GM19397 (cell line): Measurements from ENCODE around the gene GARRE1.
A peak's percentile ranks its signal among the peaks of the same experiment; 100 is the strongest.
"Not testable (repeated sequence)": the region's sequence is repeated elsewhere in the genome, so short reads cannot be mapped to it uniquely, and the experiment has no call there.

Experiments
- ATAC-seq: cut with Tn5 transposase; IDR thresholded peaks from one replicate; pipeline ENCODE4 v1.9.1; 2021; ENCODE audit warnings: mild to moderate bottlenecking, moderate library complexity; ENCODE audit not compliant: unreplicated experiment

Gene GARRE1

DNA sequence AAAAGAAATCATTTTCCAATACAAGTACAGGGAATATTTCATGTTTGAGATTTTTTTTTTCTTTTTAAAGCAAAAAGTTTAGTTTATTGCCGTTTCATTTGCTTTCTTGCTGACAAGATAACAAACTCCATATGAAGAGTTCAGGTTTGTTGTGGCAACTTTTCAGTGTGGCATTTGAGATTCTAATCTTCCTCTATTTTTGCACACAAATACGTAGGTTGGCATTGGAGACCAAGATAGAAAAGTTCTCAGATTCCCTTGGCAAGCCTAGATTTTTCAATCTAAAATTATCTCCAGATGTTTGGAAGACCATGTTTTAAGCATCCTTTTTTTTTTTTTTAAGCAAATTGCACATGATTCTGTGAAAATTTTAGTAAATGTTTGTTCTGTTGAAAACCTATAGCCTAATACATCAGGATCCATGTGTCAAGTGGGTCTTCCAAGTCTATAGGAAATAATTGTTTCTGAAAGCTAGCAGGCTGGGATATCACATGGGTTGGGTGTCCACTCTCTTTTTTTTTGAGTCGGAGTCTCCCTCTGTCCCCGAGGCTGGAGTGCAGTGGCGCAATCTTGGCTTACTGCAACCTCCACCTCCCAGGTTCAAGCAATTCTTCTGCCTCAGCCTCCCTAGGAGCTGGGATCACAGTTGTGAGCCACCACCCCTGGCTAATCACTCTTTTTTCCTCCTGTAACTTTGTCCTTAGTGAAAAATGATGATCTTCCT, 2.6 kb downstream of the GARRE1 start:
- no peak for ATAC-seq

DNA sequence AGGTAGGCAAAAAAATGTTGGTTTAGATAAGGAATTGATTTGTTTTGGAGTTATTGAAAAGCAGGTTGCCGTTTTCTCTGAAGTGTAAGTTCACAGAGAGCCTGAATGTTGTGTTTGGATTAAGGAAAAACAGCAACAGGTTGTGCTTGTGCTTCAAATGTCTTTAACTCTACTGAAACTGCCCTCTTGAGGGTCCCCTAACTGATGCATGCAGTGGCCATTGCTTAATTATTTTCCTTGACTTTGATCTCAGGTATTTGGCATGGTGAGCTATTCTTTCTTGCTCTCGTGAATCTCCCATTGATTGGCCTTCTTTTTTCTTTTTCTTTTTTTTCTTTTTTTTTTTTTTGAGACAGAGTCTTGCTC, 3.2 kb downstream of the GARRE1 start:
- no peak for ATAC-seq

DNA sequence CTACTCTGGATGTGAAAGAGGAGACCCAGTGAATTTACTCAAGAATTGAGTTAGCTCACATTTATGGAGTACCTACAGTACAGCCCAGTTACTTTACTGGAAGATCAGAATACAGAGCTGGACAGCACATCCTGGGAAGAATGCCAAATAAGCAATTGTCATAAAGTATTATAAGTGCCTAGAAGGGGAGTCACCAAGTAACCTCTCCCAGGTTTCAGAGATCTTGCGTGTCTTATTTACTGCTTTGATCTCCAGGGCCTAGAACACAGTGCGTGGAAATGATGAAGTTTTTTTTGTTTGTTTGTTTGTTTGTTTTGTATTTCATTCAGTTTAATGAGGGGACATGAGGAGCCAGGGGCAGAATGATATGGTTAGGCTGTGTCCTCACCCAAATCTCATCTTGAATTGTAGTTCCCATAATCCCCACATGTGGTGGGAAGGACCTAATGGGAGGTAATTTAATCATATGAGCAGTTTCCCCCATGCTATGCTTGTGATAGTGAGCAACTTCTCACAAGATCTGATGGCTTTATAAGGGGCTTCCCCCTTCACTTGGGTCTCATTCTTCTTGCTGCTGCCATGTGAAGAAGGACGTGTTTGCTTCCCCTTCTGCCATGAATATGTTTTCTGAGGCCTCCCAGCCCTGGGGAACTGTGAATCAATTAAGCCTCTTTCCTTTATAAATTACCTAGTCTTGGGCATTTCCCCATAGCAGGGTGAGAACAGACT, 5.2 kb downstream of the GARRE1 start:
- no peak for ATAC-seq

DNA sequence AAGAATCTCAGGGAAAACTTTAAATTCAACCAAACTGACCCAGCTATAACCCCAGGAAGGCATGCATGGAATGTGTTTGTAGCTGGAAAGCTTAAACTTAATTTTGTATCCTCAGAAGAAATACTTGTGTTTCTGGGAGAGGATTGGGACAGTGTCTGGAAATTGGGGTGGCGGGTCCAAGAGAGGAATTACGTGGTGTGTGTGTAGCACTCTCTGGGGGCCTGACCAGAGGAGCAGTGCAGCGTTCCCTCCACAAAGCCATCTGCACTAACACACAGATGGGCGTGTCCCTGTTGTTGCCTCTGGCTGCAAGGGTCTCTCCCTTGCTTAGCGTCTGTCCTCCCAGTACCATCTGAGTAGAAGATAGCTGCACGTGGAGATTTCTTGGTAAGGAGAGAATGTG, 6.4 kb downstream of the GARRE1 start:
- ATAC-seq: no peak

DNA sequence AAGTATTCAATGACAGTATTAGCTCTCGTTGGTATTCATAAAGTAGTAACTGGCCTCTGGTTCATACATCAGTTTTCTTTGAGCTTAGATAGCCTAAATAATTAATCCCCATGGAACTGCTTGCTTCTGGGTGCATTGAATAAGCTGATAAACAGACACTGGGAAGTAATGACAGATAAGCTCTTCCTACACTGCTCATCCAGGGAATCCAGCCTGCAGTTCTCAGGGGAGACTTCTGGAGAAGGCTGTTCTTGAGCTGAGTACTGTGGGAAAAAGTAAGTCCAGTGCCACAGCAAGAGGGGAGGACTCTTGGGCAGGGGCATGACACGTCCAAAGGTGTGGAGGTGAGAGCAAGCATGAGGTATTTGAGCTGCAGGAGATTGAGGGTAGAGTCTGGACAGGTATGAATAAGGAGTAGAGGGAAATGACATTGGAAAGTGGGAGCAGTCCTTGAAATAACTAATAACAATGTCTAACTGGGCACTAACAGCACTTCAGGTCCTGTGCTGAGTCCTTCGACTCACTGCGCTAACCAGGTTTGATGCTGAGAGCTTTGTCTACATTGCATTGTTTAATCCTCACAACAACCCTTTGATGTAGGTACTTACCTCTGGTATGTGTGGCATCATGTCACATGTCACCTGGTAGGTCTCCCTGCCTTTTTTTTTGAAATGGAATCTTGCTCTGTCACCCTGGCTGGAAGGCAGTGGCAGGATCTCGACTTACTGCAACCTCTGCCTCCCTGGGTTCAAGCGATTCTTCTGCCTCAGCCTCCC, 7.2 kb downstream of the GARRE1 start:
- no peak for ATAC-seq

DNA sequence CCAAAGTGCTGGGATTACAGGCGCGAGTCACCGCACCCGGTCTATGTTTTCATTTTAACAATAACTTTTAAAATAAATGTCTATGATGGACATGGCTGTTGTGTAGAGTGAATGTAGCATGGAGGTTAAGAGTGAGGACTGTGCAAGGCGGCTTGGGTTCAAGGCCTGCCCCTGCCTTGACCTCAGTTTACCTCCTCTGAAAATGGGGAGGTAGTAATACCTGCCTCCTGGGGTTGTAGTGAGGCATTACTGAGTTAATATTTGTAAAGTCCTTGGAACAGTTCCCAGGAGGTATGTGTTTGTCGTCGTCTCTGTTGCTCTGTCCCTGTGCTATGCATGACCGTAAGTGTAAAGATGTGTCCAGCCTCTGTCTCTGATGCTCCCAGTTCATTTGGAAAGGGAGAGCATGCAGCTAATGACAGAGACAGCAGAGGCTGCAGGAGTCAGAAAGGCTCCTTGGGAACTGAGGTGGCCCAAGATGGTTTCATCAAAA, 9.4 kb downstream of the GARRE1 start:
- no peak for ATAC-seq

DNA sequence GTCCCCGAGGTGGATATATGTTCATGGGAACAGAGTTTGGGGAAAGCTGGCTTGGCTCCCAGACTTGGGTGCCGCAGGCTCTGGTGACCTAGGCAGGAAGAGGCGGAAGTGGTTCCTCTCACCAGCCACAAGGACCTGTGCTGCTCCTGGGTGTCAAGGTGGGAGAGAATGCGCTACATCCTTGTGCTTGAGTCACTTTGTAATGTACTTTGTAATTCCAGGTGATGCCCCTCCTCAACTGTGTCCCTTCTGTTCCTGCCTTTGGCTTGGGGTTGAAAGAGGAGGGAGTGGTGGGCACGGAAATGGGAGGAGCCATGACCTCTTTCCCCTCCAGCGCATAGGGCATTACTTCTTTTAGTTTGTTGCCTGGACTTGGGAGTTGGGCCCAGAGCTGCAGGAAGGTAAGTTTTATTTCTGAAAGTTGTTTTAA, 10.9 kb downstream of the GARRE1 start:
- ATAC-seq: no peak

GRCh38 chr19:34269081-34269480, 14.7 kb downstream of the GARRE1 start:
- no peak for ATAC-seq

- no peak for ATAC-seq
These were observed 15.1 kb downstream of the GARRE1 start for GRCh38 chr19:34269489-34269888.

DNA sequence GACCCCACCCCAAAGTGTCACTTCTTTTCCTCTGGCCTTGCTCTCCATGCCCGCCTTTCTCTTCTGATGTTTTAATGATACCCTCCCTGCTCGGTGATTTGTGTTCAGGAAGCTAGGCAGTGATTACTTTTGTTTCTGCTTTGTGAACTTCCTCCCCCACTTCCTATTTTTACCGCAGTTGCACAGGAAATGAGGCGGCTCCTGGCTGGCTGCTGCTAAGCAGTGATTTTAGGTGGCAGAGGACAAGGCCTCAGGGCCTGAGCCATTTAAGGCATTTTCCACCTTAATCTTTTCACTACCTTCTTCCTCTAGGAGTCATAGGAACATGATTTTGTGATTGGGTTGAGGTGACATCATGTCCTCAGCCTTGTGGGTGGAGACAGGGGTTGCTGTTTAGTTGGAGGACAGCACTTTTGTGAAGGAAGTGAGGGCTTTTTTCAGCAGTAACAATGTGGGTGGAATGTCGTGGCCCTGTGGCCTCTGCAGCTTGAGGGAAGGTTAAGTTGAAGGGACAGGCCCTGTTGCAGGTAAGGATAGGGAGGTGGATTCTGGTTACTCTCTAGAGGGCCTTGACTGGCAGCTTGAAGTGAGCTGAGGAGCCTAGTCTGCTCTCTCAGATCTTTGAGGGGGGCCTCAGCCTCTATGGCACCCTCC, 15.7 kb downstream of the GARRE1 start:
- peak; percentile 65 for ATAC-seq

DNA sequence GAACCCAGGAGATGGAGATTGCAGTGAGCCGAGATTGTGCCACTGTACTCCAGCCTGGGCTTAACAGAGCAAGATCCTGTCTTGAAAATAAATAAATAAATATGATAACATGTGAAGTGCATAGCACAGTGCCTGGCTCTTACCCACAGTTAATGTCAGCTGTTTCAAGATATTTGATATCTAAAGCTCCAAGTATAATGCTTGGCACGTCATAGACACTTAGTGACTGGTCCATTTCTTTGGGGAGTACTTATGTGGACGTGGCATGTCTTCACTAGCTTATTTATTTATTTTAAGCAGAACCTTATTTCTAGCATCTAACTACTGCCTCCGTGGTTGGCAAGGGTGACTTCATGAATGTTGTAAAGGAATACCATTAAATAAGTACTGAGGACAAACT, 18.8 kb downstream of the GARRE1 start:
- ATAC-seq: no peak

DNA sequence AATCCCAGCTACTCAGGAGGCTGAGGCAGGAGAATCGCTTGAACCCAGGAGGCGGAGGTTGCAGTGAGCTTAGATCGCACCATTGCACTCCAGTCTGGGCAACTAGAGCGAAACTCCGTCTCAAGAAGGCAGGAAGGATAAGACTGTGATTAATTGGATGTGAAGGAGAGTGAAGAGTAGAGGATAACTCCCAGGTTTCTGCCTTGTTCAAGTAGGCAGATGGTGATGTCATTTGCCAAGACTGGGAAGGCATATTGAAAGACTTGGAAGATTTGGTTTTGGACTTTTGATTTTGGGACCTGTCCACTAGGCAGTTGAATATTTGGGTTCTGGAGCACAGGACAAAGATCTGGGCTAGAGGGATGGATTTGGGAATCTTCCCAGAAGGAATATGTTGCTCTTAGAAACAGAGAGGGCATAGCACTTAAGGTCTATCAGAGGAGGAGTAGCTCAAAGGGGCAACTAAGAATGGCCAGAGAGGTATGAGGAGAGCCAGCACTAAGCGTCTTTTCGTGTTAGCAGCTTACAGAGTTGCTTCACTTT, 20.0 kb downstream of the GARRE1 start:
- no peak for ATAC-seq

DNA sequence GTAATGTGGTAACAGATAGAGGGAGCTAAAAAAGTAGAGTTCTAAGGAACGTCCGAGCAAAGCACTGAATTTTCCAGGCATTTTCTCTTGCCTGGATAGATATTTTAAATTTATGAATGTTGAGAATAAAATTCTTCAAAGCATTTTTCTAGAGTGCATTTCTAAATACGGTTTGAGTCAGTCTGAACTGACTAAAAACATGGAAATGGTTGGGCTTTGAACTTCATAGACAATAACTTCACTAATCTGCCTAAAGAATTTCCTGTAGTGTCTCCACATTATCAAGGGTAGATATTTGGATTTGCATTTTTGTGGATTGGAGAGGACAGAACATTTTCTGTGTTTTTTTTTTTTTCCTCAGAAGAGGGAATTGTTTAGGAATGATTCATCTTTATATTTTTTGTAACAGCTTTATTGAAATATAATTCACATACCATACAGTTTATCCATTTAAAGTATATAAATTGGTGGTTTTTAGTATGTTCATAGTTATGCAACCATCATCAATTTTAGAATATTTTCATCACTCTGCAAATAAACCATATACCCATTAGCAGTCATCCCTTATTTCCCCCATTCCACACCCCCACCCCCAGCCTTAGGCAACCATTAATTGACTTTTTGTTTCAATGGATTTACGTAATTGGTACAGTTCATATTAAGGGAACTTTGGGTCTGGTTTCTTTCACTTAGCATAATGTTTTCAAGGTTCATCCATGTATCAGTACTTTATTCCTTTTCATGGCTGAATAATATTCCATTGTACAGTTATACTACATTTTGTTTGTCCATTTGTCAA, 20.7 kb downstream of the GARRE1 start:
- no peak for ATAC-seq

- ATAC-seq: no peak
These were observed 21.4 kb downstream of the GARRE1 start for GRCh38 chr19:34275705-34276104.

GRCh38 chr19:34276614-34277013, 22.3 kb downstream of the GARRE1 start:
- no peak for ATAC-seq

DNA sequence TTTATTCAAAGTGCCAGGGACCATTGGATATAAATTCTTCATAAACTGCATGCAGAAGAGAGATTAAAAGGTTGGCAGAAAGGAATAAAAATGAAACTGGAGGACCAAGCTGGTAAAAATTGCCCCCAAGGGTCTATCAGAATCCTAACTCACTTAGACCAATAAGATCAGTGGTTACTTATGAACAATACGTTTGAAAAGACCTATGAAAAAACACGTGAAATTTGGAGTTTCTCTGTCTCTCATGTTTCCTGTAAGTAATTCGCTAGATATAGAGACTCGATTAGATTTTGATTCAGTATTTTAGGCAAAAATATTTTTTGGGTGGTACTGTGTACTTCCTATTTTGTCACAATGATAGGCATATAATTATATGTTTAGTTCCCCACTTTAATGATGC, 22.9 kb downstream of the GARRE1 start:
- ATAC-seq: no peak

DNA sequence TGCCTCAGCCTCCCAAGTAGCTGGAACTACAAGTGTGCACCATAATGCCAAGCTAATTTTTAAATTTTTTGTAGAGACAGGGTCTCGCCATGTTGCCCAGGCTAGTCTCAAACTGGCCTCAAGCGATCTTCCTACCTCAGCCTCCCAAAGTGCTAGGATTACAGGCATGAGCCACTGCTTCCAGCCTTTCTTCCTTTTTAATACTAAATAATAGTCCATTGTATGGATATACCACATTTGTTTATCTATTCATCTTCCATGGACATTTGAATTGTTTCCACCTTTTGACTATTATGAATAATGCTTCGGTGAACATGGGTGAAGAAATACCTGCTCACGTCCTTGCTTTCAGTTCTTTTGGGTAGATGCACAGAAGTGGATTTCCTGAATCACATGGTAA, 24.4 kb downstream of the GARRE1 start:
- no peak for ATAC-seq

DNA sequence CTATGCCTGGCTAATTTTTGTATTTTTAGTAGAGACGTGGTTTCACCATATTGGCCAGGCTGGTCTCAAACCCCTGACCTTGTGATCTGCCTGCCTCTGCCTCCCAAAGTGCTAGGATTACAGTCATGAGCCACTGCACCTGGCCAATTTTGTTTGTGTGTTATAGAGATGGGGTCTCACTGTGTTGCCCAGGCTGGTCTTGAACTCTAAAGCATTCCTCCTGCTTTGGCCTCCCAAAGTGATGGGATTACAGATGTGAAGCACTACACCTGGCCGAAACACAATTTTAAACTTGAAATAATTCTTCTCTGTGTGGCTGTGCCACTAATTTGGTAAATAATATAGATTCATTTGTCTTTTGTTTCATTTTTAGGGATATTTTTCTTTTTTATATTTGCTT, 27.1 kb downstream of the GARRE1 start:
- not testable (repeated sequence) for ATAC-seq

GRCh38 chr19:34282611-34283519, 28.5 kb downstream of the GARRE1 start:
- no peak for ATAC-seq
